ENCODE data around the gene SPTLC3.

The SPTLC3 gene

GRCh38 chr20:13006825-13007224 is 1.9 kb upstream of the SPTLC3 start:
- ATAC-seq, result no peak
- TF ChIP-seq ZNF8 (CRISPR knock-in tag; IDR thresholded peaks at IDR 0.05), result no peak

GRCh38 chr20:13007596-13007995 is 1.2 kb upstream of the SPTLC3 start:
- TF ChIP-seq ZFP3 (CRISPR knock-in tag; IDR thresholded peaks at IDR 0.05) (no peak), TCF4 (CRISPR knock-in tag; IDR thresholded peaks at IDR 0.05; ENCODE audit: borderline replicate concordance) (no peak)
- no peak for ATAC-seq

GRCh38 chr20:13009682-13010406 is 1.1 kb downstream of the SPTLC3 start:
- no peak for ATAC-seq
- no peak for TF ChIP-seq TCF4 (CRISPR knock-in tag; IDR thresholded peaks at IDR 0.05; ENCODE audit: borderline replicate concordance)
- TF ChIP-seq CREB5 (CRISPR knock-in tag; IDR thresholded peaks at IDR 0.05; ENCODE audit: low read depth), result no peak
- no peak for TF ChIP-seq BACH2 (CRISPR knock-in tag; IDR thresholded peaks at IDR 0.05; ENCODE audit: borderline replicate concordance)
- no peak for TF ChIP-seq TOX (CRISPR knock-in tag; IDR thresholded peaks at IDR 0.05; ENCODE audit: borderline replicate concordance)
- no peak for TF ChIP-seq PPARA (CRISPR knock-in tag; IDR thresholded peaks at IDR 0.05; ENCODE audit: borderline replicate concordance)
- TF ChIP-seq POU6F1 (CRISPR knock-in tag; IDR thresholded peaks at IDR 0.05; ENCODE audit: borderline replicate concordance, low read depth), result no peak
- TF ChIP-seq ZNF565 (CRISPR knock-in tag; conservative IDR thresholded peaks at IDR 0.05; ENCODE audit: low read depth), result no peak
- TF ChIP-seq CSDC2 (CRISPR knock-in tag; IDR thresholded peaks at IDR 0.05), result no peak
- no peak for TF ChIP-seq ESRRG (CRISPR knock-in tag; IDR thresholded peaks at IDR 0.05)
- TF ChIP-seq ZNF70 (CRISPR knock-in tag; IDR thresholded peaks at IDR 0.05), result no peak
- TF ChIP-seq PATZ1 (CRISPR knock-in tag; IDR thresholded peaks at IDR 0.05; ENCODE audit: borderline replicate concordance), result no peak
- no peak for TF ChIP-seq CSRNP3 (CRISPR knock-in tag; IDR thresholded peaks at IDR 0.05)
- TF ChIP-seq ARNTL (CRISPR knock-in tag; IDR thresholded peaks at IDR 0.05; ENCODE audit: borderline replicate concordance, low read depth), result no peak
- no peak for TF ChIP-seq TSHZ2 (CRISPR knock-in tag; IDR thresholded peaks at IDR 0.05)
- TF ChIP-seq ZNF8 (CRISPR knock-in tag; IDR thresholded peaks at IDR 0.05), result no peak
- no peak for TF ChIP-seq RARB (CRISPR knock-in tag; IDR thresholded peaks at IDR 0.05)
- no peak for TF ChIP-seq ZFP3 (CRISPR knock-in tag; IDR thresholded peaks at IDR 0.05)
- TF ChIP-seq ZFP30 (CRISPR knock-in tag; IDR thresholded peaks at IDR 0.05), result no peak
- no peak for TF ChIP-seq ISL1 (CRISPR knock-in tag; IDR thresholded peaks at IDR 0.05)

- no peak for ATAC-seq
- no peak for TF ChIP-seq ZC3H10 (CRISPR knock-in tag; IDR thresholded peaks at IDR 0.05)
- no peak for TF ChIP-seq ZFP30 (CRISPR knock-in tag; IDR thresholded peaks at IDR 0.05)
- no peak for TF ChIP-seq PATZ1 (CRISPR knock-in tag; IDR thresholded peaks at IDR 0.05; ENCODE audit: borderline replicate concordance)
Measured at GRCh38 chr20:13012886-13013285, 4.1 kb downstream of the SPTLC3 start.

Data from SK-N-SH treated with all-trans-retinoic acid at 6 μM for 48 hours (cell line).